Measurements from ENCODE around the gene AFF1. TPM values are rescaled to one million over a fixed set of nuclear protein-coding genes. Genes with fewer than 3 reads are reported as not detected.

The AFF1 gene
- total RNA-seq, 4 donors from 2014 or later, result 59.7 to 78.1 (median 65.9) TPM

- Histone ChIP-seq H3K27ac (no peak overlapping the region), H3K4me1 (peaks cover 0 to 12% (median 0%) of the 10 kb centered on the region in 3 donors), H3K27me3 (no peaks in the 10 kb centered on the region), H3K4me3 (no peak overlapping the region), H3K36me3 (no peaks in the 10 kb centered on the region), H3K9me3 (no peaks in the 10 kb centered on the region)
- TF ChIP-seq POLR2A (IDR thresholded peaks at IDR 0.05) (no peak), POLR2AphosphoS5 (IDR thresholded peaks at IDR 0.05) (no peak), EP300 (IDR thresholded peaks at IDR 0.05) (no peak)
- TF ChIP-seq, protein P1, sequence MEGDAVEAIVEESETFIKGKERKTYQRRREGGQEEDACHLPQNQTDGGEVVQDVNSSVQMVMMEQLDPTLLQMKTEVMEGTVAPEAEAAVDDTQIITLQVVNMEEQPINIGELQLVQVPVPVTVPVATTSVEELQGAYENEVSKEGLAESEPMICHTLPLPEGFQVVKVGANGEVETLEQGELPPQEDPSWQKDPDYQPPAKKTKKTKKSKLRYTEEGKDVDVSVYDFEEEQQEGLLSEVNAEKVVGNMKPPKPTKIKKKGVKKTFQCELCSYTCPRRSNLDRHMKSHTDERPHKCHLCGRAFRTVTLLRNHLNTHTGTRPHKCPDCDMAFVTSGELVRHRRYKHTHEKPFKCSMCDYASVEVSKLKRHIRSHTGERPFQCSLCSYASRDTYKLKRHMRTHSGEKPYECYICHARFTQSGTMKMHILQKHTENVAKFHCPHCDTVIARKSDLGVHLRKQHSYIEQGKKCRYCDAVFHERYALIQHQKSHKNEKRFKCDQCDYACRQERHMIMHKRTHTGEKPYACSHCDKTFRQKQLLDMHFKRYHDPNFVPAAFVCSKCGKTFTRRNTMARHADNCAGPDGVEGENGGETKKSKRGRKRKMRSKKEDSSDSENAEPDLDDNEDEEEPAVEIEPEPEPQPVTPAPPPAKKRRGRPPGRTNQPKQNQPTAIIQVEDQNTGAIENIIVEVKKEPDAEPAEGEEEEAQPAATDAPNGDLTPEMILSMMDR (IDR thresholded peaks at IDR 0.05), result no peak
- no peak for ATAC-seq
- WGBS, 2 donors (ENCODE audit: low coverage in 1 of 2), result 97 to 100% methylated on average over 1 to 3 of the region's 3 CpGs
Observed at GRCh38 chr4:86901864-86902263, 32.9 kb upstream of the AFF1 start.

- Histone ChIP-seq H3K4me1 (peaks cover 0 to 29% (median 0%) of the 10 kb centered on the region in 3 donors), H3K27me3 (no peaks in the 10 kb centered on the region), H3K36me3 (no peaks in the 10 kb centered on the region), H3K9me3 (no peaks in the 10 kb centered on the region), H3K27ac (peak overlapping the region in 3 of 4 donors; percentile 30 to 43 (median 39)), H3K4me3 (no peak overlapping the region)
- 0 to 9% methylated on average over 2 of the region's 2 CpGs for WGBS, 2 donors (ENCODE audit: low coverage in 1 of 2)
- ATAC-seq, result no peak
- TF ChIP-seq, protein P1 (IDR thresholded peaks at IDR 0.05), result no peak
- TF ChIP-seq POLR2A (IDR thresholded peaks at IDR 0.05) (no peak), POLR2AphosphoS5 (IDR thresholded peaks at IDR 0.05) (no peak), EP300 (IDR thresholded peaks at IDR 0.05) (no peak)
Observed at GRCh38 chr4:86908251-86908657, 26.6 kb upstream of the AFF1 start.

DNA sequence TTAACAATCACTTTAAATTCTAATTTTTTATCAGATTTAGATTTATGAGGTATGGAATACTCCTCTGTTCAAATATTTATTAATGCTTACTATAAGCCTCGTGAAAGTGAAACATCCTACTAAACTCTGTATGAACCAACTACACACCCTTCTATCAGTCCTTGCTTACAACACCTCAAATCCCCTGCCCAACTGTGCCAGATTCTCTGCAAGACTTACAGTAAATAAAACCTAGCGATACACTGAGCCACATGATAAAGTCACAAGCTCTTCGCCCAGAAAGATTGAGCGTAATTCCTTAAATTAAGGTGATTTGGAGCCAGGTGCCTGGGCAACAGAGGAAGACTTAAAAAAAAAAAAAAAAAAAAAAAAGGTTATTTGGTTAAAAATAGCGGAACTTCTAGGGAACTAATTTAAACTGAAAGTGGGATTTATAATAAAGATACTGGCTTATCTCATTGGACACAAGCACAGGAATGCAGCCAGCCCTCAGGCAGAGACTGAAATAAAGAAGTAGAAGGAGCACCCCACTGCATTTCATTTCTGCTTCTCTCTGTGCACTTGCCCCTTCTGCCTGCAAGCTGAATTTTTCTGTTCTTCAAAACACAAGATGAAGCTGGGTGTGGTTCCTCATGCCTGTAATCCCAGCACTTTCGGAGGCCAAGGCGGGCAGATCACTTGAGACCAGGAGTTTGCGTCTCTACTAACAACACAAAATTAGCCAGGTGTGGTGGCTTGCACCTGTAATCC lies 25.1 kb upstream of the AFF1 start:
- no peaks in the 10 kb centered on the region for H3K27me3 ChIP-seq
- H3K36me3 ChIP-seq, result no peaks in the 10 kb centered on the region
- H3K4me3 ChIP-seq, result no peak overlapping the region
- 82 to 83% methylated on average over 5 to 7 of the region's 8 CpGs for WGBS, 2 donors (ENCODE audit: low coverage in 1 of 2)
- H3K27ac ChIP-seq, result no peak overlapping the region
- no peaks in the 10 kb centered on the region for H3K9me3 ChIP-seq
- TF ChIP-seq, protein P1 (IDR thresholded peaks at IDR 0.05), result no peak
- no peak for TF ChIP-seq POLR2AphosphoS5 (IDR thresholded peaks at IDR 0.05)
- no peak for TF ChIP-seq POLR2A (IDR thresholded peaks at IDR 0.05)
- TF ChIP-seq EP300 (IDR thresholded peaks at IDR 0.05), result no peak
- ATAC-seq, result no peak
- H3K4me1 ChIP-seq, result peaks cover 0 to 18% (median 0%) of the 10 kb centered on the region in 3 donors

DNA sequence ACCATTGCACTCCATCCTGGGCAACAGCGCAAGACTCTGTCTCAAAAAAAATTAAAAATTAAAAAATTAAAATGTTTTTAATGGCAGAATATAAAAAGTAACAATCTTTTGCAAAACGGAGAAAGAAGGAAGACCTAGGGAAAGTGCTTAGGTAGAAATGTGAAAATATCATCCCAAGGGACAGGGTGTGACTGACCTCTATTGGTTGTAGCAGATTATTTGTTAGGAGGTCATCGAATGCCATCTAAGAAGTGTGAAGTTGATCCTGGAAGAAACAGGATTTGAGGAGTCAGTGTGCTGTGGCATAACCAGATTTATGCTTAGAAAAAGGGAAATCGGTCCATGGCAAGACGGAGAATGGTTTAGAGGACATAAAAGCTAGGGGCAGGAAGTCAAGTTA lies 24.4 kb upstream of the AFF1 start:
- peaks cover 0 to 17% (median 0%) of the 10 kb centered on the region in 3 donors for H3K4me1 ChIP-seq
- WGBS, 2 donors (ENCODE audit: low coverage in 1 of 2), result 70 to 85% methylated on average over 2 to 5 of the region's 5 CpGs
- H3K4me3 ChIP-seq, result no peak overlapping the region
- H3K9me3 ChIP-seq, result no peaks in the 10 kb centered on the region
- no peak for ATAC-seq
- H3K27me3 ChIP-seq, result no peaks in the 10 kb centered on the region
- TF ChIP-seq EP300 (IDR thresholded peaks at IDR 0.05) (no peak), POLR2A (IDR thresholded peaks at IDR 0.05) (no peak), POLR2AphosphoS5 (IDR thresholded peaks at IDR 0.05) (no peak)
- TF ChIP-seq, protein P1 (IDR thresholded peaks at IDR 0.05), result no peak
- no peak overlapping the region for H3K27ac ChIP-seq
- H3K36me3 ChIP-seq, result no peaks in the 10 kb centered on the region

All from gastroesophageal sphincter (tissue), 4 donors.